Uterus (tissue), 2 donors: ENCODE data around the gene PVALB.

Experiments
- CTCF ChIP-seq, 4 experiments: fragments of 200-600 bp in 2 of 4; fragments of 450-650 bp in 2 of 4; sonication (generic) in 2 of 4; IDR thresholded peaks; one replicate each; pipeline ENCODE4 v1.5.1; 2016 to 2019; ENCODE audit warnings: antibody characterized with exemption in 4 of 4, mild to moderate bottlenecking in 2 of 4, moderate library complexity in 1 of 4
- POLR2A ChIP-seq, 2 donors: fragments of 450-650 bp; IDR thresholded peaks; one replicate each; pipeline ENCODE4 v1.6.1; 2016; ENCODE audit warnings: antibody characterized with exemption in 2 of 2, mild to moderate bottlenecking in 1 of 2, moderate library complexity in 1 of 2

DNA sequence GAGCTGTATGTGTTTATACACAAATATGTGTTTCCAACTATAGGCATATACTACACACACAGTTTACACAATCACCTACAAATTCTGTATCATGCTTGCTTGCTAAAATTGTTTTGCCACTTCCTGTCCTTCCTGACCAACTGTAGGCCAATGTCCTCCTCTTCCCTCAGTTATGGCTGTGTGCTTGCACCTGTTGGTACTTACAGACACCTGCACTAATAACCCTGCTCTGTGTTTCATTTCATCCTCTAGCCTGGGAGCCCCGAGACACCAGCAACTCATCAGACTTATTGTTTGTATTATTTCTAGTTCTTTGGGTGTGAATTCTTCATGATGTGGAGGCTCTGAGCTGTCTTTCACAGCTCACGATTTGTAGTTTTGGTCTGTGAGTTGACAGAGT, 42.1 kb upstream of the PVALB start:
- no peak for TF ChIP-seq CTCF (IDR thresholded peaks at IDR 0.05)
- no peak for TF ChIP-seq POLR2A (IDR thresholded peaks at IDR 0.05)
